Measurements from ENCODE around the gene AARS2. TPM values are rescaled to one million over a fixed set of nuclear protein-coding genes. Genes with fewer than 3 reads are reported as not detected.

Gene AARS2
- total RNA-seq, 1 experiment from 2014 or later = 20.8 TPM

DNA sequence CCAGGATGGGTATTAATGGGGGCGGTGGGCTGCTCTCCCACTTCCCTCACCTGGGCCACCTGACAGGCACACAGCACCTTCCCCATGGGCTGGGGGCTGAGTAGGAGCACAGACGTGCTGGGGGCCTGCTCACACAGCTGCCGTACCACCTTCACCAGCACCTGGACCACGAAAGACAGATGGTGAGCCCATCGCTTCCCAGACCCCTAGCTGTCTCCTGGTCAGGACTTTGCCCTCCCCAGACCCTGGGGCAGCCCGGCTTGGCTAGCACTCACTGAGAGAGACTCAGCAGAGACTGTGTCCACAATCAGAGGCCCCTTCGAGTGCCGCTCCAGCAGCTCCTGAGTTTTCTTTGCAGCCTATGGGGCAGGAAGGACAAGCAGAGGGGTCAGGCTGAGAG, 12.0 kb downstream of the AARS2 start:
- no peak for DNase-seq (ENCODE audit: low spot score)

DNA sequence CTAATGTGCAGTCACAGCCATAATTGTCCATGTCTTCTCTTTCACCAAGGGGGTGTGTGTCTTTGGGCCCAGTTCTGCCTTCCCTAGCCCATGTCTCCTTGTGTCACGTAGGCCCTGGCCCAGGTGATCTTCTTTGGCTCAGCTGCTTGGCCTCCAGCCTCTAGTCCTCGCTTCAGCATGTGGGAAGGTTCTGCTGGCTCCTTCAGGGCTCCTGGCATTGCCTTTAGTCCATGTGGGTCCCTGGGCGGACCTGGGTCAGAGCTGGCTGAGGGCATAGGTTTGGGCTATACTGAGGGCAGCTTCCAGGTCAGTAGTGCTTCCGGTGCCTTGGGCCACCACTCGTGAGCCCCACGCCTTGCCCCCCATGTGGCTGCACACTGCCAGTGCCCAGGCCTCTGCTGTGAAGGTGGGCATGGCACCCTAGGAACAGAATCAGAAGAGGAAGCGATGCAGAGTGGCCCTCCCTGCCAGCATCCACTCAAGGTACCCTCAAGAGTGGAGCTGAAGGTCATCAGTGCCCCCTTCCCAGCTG, 12.8 kb downstream of the AARS2 start:
- DNase-seq (ENCODE audit: low spot score) = no peak

DNA sequence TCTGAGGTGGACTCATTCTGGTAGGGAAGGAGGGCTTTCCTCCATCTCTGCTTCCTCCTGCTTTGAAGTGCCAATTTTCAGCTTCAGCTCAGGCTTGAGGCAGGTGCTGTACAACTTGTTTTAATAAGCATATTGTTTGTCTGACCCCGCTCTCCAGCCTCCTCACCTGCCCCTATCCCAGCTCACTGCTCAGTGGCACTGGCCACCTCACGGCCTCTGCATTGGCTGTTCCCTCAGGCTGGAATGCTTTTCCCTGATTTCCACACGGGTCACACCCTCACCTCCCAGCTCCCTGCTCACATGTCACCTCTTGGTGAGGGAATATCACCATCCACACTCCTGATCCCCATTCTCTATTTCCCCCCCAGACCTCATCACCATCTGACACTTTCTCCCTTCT, 14.3 kb downstream of the AARS2 start:
- no peak for DNase-seq (ENCODE audit: low spot score)

DNA sequence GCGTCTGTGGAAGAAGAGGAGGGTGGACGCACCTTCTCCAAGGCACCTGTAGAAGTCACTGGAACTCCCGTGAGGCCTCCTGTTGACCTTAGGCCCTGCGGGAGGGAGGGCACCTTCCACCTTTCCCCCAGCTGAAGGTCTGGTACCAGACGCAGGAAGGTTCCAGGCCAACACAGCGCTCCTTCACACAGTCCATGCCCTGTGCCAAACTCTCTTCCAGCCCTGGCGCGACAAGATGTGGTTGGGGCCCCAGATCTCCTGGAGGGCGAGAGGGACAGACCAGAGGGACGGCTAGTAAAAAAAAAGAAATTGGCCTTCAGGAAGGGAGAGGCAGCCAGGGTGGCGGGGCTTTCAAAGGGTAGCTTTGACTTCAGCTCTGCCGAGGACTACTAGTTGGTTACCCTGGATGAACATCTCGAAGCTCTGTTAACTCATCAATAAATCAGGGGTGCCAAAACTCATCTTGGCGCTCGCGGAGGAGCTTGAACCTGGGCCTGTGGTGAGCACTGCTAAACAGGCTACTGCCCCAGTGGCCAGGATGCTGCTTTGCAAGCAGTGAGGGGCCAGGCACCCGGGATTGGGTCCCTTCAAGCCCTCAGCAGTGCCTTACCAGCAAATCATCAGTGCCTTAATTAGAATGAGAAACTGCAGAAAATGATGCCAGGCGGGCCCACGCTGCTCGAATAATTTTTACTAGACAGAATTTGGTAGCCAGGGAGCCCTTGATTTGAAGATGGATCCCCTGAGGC, 14.9 kb downstream of the AARS2 start:
- no peak for DNase-seq (ENCODE audit: low spot score)

DNA sequence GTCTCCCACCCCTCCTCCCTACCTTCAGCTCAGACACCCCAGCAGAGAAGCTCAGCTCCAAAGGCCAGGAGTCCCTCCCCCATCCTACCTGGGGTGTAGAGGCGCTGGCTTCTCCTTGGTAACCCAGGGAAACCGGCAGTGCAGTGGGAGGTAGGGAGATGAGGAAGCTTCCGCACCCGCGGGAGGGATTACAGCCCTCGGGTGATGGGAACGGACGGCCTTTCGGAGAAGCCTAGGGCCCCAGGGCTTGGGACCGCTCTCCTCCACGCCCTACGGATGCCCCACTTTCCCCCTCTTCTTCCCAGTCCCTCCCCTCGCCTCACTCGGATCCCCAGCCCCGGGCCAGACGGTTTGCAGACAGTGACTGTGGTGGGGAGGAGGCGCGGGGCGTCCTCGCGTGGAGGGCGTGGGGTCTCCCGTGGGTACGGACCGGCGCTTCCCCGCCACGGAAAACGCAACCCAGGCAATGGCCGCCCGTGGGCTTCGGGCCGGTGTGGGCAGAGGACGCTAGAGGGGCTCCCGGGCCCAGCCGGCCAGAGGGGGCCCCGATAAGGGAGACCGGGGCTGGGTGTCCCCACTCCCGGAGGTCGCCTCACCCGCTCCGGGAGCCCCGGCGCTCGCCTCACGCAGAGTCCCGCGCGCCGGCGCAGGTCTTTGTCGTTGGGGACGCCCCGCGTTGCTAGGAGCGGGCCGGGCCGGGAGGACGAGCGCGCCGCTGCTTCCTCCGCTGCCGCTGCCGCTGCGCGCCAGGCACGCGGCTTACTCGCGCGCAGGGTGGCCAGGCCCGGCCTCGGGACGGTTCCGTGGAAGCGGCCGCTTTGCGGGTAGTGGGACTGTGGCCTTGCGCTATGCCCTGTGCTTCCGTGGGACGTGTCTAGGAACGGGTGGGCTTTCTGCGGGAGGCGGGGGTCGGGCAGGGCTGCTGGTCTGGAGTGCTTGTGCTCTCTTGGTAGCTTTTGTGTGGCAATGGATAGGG, 15.8 kb downstream of the AARS2 start:
- no peak for DNase-seq (ENCODE audit: low spot score)

DNA sequence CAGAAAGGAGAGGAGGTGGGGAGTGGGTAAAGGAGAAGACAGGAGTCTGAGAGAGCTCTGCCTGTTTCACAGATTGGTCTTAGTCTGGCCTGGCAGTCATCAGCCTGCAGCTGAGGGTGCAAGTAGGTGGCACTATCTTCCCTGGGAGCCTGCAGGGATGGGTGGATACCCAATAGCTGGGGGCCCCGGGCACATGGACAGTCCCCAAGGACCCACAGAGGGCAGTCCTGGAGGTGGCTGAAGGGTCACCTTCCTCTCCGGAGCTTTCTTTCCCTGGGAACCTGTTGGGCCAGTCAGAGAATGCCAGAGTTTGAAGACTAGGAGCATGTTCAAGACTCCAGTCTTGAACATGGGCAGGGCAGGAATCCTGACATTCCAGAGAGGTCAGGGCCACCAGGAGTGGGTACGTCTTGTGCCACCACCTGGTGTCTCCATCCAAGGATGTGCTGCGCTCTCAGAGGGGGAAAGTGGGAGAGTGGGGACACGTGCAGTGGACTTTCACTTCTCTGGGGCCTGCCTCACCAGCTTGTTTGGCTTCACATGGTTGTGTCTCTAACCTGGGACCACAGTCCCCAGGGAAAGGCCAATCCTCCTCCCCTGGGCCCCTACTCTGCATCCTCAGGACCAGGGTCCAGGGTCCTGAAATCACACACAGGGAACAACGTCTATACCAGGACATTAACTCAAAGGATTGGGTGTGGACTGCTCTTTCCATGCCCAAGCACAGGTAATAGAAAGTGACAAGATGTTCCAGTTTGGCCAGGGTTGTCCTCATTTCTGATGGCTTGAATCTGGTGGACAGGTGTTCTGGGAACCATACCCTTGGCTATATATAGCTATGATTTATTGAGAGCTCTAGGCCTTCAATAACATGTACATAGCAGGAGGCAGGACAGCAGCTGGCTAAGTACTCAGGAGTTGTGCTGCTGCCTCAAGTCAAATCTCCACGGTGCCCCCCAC, 18.0 kb downstream of the AARS2 start:
- DNase-seq (ENCODE audit: low spot score) = no peak

DNA sequence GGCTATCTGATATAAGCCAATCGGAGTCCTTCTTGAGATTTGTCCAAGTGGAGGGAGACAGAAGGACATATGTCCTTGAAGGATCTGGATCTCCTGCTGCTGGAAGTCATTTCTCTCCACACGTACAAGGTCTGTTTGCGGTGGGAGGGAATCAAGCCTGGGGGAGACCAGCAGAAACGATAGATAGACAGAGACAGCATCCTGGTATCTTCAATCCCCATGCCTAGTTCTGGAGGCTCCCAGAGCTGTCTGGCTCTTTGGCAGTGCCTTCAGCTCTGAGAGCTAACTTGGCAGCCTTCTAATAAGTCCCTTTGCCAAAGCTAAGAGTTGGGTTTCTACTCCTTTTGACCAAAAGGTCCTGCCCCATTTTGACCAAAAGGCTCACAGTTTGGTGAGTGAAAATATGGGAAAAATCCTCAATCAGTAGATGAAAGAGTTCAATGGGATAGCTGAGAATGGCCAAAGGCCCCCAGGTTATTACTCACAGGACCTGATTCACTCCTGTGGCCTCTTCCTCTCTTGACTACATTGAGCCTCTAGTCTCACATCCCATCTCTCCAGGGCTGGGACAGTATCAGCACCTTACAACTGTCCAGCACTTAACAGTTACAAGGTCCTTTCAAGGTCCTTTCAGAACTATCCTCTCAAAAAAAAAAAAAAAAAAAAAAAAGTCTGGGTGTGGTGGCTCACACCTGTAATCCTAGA, 20.3 kb downstream of the AARS2 start:
- no peak for DNase-seq (ENCODE audit: low spot score)

DNA sequence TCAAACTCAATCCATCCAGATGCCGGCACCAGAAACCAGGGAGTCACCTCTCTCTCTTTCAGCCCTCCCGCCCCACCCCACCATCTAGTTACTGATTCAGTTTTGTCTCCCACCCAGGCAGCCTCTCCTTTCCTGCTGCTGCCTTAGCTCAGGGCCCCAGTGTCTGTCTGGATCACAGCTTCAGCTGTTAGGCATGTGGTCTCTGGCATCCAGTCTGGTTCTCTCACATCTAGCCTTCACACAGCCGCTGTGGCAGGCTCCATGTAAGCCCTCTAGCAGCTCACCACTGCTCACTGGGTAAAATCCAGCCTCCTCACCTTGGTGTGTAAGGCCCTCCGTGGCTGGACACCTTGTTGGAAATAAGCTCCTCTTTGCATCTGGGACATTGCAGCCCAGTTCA, 21.3 kb downstream of the AARS2 start:
- no peak for DNase-seq (ENCODE audit: low spot score)

DNA sequence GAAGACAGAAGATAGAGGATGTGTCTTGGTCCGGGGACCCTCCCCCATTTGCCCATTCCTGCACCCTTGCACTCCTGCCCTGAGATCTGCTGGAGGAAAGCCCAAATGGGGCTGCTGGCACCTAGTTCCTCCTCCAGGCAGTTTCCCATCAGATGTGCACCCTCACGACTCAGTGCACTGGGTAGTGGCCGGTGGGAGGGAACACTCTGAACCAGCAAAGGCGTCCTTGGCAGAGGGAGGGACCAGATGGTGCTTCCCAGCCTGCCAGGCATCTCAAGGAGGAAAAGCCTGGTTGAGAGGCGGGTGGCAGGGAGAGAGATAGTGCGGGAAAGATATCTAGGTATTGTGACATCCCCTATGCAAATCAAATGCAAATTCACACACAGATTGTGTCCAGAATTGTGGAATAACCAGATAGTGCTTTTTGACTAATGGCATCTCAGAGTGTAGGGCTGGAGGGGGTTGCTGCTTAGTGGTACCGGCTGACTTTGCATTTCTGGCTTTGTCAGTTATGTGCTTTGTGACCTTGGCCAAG, 23.4 kb downstream of the AARS2 start:
- DNase-seq (ENCODE audit: low spot score) = no peak

DNA sequence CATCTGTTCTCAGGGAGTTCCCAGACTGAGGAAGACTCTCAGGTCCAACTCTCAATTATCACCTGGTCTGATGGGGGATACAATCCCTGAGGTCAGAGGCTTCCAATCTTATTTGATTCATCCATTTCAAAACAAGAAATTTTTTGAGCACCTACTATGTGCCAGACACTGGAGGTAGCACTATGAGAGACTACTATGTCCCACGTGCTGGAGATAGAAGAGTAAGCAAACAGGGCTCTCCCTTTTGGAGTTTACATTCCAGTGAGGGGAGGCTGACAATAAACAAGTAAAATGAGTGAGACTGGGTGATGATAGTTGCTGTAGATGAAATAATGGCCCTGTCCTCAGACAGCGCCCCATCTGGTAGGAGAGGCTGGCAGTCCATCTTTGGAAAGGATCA, 26.4 kb downstream of the AARS2 start:
- no peak for DNase-seq (ENCODE audit: low spot score)

DNA sequence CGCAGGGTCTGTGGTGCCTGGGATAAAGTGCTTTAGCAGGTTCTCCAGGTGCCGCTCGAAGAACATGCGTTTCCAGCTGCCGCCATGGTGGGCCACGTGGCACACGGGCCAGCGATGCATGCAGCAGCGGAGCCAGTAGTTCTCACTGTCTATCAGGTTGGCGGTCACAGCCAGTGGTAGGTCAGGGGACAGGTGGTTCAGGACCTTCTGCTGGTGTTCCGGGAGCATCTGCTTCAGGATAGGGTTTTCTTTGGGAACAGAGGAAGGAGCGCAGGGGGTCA, 26.9 kb downstream of the AARS2 start:
- DNase-seq (ENCODE audit: low spot score) = no peak

DNA sequence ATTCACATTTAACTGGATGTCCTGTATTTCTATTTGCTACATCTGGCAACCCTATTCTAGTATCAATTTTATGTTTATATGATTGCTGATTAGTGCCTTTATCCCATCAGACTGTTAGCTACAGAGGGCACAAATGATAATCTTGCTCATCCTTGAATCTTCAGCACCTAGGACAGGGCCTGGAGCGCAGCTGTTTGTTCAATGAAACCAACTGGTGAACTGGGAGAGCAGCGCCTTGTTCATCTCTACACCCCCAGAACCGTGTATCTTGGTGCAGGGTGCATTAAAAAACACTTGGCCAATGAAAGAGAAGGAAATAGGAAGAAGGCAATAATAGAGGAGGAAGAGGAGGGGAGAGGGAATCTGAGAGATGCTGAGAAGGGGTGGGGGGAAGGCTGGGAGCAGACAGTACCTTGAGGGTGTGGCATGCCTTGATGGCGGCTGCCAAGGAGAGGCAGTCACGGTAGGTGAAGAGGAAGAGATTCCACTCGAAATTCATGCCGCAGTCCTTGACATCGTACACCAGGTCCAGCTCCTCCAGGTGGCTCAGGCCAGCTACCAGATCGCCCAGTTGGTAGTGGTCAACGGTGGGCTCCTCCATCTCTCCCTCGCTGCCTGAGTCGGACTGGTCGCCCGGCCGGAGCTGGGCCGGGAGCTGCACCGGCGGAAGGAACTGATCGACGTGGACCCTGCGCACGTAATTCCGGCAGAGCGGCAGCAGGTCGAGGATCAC, 27.4 kb downstream of the AARS2 start:
- DNase-seq (ENCODE audit: low spot score) = peak; percentile 24

DNA sequence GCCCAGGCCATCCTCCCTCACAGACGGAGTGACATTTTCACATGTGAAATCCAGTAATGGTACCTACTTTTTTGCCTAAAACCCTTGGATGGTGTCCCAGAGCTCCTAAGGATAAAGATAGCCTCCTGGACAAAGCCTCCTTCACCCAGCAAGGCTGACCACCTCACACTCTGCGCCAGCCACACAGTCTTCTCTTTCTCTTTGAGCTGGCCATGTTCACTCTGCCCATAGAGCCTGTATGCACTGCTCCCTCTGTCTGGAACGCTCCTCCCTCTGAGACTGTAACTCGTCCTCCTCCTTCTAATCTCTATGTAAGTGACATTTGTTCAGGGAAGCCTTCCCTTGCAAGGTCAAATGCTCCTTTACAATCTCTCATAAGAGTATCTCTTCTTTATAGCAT, 28.3 kb downstream of the AARS2 start:
- no peak for DNase-seq (ENCODE audit: low spot score)

DNA sequence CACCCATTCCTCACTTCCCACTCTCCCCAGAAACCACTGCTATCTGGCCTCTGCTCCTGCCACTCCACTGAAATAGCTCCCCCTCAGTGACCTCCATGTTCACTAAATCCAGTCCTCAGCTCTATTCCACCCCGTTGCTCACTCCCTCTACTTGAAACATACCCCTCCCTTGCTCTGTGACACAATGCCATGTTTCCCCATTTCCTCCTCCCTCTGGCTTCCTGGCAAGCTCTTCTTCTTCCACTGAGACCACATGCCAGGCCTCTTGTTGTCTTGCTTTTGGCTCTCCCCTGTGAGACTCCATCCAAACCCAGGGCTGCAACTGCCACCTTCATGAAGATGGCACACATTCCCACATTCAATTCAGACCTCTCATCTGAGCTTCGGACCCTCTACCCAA, 29.0 kb downstream of the AARS2 start:
- no peak for DNase-seq (ENCODE audit: low spot score)

DNA sequence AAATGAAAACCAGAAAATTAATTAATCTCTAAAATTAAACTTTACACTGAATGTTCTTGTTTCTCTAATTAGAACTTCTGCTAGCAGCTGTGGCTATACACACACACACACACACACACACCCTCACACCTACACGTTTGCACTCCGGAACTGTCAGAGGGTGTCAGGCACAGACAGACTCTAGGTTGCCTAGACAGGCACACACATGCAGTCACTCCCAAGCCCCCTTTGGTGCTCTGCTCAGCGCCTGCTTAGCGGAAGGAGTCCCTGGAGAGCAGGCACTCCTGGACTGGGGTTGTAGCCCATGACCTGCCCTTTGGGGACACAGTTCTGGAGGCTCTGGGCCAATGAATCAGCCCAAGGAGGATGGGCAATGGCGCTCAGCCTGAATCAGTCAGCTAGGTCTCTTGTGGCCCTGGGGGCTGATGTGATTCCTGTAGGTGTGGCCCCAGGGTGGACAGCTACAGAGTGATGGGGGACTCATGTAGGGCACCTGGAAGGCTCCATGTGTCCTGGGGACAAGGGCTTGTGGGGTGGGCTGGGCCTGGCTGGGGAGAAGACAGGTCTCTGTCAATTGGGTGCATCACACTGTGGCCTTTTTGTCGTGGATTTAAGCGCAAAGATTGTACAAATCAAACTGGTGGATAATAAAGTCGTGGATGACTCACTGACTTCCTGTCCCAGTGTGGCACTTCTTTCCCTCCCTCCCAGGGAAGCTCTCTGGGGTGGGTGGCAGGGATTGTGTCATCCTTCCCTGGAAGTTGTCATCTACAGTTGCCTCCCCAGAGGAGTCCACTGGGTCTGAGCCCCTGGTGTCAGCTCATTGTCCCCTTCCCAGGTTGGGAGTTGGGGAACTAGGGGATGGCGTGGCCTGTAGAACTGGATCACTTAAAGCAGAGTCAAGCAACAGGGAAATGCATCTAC, 34.1 kb downstream of the AARS2 start:
- DNase-seq (ENCODE audit: low spot score) = peak; percentile 79

DNA sequence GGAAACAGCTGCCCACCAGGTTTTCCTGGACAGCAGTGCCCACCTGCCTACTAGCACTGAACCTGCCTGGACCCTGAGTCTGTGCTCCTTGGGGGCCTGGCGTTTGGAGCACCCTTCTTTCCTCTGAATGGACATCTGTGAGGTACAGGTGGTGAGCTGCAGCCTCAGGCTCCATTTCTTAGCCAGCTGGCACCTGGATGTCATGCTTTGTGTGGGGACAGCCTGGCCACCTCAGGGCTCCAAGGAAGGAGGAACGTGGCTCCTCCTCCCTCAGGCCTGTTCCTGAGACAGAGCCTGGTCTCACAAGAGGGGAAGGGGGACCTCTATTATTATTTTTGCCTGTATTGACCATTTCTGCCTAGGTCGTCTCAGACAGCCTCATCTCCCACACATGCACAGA, 34.8 kb downstream of the AARS2 start:
- no peak for DNase-seq (ENCODE audit: low spot score)

DNA sequence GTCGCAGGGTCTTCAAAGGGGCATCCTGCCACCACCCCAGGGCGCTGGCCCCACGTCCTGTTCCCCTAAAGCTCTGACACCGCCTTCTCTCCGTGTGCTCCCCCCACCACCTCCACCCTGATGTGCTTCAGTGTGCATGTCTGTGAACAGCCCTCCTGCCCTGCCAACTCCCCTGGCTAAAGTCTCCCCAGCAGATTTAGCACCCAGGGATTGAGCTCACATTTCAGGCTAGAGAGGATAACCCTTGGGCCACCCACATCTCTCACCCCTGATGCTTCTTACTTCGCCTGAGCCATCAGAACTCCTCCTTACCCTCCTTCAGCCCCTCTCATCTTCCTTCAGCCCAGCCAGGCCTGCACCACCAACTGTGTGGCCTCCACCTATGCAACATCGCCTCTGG, 35.4 kb downstream of the AARS2 start:
- DNase-seq (ENCODE audit: low spot score) = no peak

DNA sequence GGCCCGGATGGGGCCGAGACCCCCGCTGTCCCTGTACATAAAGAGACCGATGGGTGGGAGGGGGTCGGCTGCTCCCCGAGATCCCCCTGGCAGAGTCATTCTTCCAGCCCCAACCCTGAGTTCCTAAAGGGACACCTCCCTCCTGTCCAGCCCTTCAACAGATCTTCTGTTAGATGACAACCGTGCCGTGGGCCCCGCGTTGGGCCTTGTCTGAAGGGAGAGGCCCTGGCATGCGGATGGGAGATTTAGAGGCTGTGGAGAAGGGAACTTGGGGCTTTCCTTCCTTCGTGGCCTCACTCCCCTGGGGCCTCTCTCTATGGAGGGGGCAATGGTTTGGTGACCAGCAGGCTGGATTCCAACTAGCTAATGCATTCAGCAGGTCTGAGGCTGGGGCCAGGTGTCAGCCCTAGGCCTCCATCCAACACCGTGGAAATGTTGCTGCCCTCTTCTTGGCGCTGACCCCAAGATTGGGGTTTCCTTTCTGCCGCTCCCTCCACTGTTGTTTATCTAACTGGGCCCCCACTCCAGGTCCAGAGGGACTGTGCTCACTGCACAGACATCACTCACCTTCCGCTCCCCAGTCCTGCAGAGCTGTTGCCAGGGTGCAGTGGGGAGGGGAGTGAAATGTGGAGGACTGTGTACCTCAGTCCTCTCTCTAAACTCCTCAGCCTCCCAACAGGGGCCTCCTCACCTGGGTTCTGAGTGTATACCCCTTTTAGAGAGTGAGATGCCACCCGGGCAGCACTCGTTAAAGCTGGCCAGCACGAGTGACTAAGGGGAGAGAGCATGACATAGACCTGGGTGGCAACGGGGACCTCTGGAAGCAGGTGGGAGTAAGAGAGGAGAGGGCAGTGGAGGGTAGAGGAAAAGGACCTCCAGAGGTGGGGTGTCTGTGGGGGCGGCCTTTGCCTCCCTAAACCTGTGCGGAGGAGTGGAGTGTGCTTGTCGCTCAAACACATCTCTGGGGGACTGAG, 36.2 kb downstream of the AARS2 start:
- DNase-seq (ENCODE audit: low spot score) = no peak

All from A172 (cell line).